DMS 273 treated with DMSO at 0.1 percent for 48 hours (cell line): ENCODE results near the gene EPS8L2.
"Not testable (repeated sequence)": the region's sequence is repeated elsewhere in the genome, so short reads cannot be mapped to it uniquely, and the experiment has no call there.

Experiments
- DNase-seq: peaks from one replicate; lab custom pipeline; 2025; lab: John Stamatoyannopoulos, UW

EPS8L2 gene

DNA sequence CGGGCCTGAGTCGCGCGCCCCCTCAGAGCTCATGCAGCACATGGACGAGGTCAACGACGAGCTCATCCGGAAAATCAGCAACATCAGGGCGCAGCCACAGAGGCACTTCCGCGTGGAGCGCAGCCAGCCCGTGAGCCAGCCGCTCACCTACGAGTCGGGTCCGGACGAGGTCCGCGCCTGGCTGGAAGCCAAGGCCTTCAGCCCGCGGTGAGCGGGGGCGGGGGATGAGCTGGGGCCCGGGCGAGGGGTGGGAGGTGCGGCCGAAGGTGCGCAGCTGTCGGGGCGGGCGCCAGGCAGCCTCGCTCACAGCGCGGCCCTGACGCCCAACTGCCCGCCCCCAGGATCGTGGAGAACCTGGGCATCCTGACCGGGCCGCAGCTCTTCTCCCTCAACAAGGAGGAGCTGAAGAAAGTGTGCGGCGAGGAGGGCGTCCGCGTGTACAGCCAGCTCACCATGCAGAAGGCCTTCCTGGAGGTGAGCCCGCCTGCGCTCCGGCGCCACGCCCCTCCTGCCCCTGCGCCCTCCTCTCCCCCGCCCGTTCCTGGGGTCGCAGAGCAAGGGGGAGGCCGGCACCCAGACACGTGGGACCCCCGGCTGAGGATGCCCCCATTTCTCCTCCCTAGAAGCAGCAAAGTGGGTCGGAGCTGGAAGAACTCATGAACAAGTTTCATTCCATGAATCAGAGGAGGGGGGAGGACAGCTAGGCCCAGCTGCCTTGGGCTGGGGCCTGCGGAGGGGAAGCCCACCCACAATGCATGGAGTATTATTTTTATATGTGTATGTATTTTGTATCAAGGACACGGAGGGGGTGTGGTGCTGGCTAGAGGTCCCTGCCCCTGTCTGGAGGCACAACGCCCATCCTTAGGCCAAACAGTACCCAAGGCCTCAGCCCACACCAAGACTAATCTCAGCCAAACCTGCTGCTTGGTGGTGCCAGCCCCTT, 20.5 kb downstream of the EPS8L2 start:
- no peak for DNase-seq

GRCh38 chr11:727281-727701, 21.3 kb downstream of the EPS8L2 start:
- no peak for DNase-seq

- DNase-seq: no peak
Observed at GRCh38 chr11:727859-728748, 22.1 kb downstream of the EPS8L2 start.

GRCh38 chr11:728901-729491, 23.0 kb downstream of the EPS8L2 start:
- no peak for DNase-seq

GRCh38 chr11:729492-730074, 23.6 kb downstream of the EPS8L2 start:
- DNase-seq: no peak

DNA sequence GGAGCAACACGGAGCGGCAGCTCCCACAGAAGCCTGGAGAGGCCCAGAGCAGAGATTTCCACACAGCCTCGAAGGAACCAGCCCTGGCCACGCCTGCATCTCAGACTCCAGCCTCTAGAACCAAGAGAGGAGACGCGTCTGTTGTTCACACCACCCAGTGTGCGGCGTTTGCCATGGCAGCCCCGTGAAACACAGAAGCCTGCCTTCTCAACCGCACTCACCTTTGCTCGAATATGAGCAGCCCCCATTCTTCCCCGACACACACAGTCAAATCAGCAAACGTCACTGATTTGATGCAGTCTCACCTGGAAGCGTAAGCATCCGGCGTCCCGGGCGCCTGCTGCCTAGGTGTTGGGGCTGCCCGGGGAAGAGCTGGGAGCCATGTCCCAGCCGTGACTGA, 27.0 kb downstream of the EPS8L2 start:
- no peak for DNase-seq

- DNase-seq: not testable (repeated sequence)
Observed at GRCh38 chr11:734541-734940, 28.5 kb downstream of the EPS8L2 start.

- DNase-seq: no peak
Observed at GRCh38 chr11:737366-737765, 31.3 kb downstream of the EPS8L2 start.

DNA sequence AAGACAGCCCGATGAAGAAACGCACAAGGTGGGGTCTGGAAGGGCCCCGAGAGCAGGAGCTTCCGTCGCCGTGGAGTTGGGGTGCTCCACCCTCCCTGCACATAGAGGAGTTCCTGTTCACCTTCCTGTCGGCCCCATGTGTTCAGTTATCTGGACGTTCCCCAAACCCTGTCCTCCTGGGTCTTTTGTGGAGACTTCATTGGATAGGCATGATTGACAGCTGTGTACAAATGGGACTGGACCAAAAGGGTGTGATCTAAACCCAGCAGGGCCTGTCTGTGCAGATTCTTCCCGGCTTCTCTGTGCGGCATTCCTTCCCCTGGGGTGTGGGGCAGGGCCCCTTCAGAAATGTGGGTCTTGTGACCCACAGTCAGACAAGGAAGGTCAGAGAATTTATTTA, 31.9 kb downstream of the EPS8L2 start:
- DNase-seq: not testable (repeated sequence)

- no peak for DNase-seq
Observed at GRCh38 chr11:742156-742546, 36.1 kb downstream of the EPS8L2 start.

DNA sequence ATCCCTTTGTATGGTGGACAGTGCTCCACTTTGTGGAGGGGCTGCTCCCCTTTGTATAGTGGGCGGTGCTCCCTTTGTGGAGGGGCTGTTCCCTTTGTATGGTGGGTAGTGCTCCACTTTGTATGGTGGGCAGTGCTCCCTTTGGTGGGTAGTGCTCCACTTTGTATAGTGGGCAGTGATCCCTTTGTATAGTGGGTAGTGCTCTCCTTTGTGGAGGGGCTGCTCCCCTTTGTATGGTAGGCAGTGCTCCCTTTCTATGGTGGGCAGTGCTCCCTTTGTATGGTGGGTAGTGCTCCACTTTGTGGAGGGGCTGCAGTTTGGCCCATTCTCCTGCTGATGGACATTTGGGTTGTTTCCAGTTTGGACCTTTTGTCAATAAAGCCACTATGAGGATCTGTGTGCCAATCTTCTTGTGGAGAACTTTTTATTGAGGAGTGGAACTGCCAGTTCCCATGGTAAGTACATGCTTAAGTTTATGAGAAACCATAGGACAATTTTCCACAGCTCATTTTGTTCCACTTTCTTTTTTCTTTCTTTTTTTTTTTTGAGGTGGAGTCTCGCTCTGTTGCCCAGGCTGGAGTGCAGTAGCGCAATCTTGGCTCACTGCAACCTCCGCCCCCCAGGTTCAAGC, 36.7 kb downstream of the EPS8L2 start:
- no peak for DNase-seq

GRCh38 chr11:745428-745827, 39.4 kb downstream of the EPS8L2 start:
- DNase-seq: no peak

GRCh38 chr11:746289-747157, 40.5 kb downstream of the EPS8L2 start:
- no peak for DNase-seq

DNA sequence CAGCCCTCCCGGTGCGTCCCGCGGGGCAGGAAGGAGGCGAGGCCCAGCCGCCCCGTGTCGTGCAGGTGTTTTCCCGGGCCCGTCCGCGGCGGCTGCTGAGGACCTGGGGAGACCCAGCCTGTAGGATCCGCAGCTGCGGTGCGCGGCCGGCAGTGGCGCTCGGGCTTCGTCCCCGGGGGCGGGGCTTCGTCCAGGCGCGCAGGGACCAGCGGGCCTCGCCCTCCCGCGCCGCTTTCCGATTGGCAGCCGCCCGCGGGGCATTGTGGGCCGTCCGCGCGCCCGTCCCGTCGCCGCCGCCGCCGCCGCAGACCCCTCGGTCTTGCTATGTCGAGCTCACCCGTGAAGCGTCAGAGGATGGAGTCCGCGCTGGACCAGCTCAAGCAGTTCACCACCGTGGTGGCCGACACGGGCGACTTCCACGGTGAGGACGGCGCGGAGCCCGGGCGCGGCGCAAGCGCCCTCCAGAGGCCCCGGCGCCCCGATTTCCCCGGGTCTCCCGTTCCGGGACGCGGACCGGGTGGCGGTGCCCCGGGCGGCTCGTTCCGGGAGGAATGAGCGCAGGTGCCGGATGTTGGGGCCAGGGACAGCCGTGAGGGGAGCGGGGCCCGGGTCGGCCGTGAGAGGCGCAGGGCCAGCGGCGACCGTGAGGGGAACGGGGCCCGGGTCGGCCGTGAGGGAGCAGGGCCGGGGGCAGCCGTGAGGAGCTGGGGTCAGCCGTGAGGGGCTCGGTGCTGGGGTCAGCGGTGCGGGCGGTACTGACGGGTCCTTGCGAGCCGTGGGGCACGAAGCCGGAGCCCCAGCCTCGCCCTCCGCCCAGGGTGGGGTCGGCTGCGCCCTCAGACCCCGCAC, 41.4 kb downstream of the EPS8L2 start, which contains the start of gene TALDO1:
TALDO1 (plus strand) TSS at position 307 of the 849 bp plus-strand sequence; CDS start at position 325, 18 bp downstream.
- DNase-seq: peak; percentile 30

DNA sequence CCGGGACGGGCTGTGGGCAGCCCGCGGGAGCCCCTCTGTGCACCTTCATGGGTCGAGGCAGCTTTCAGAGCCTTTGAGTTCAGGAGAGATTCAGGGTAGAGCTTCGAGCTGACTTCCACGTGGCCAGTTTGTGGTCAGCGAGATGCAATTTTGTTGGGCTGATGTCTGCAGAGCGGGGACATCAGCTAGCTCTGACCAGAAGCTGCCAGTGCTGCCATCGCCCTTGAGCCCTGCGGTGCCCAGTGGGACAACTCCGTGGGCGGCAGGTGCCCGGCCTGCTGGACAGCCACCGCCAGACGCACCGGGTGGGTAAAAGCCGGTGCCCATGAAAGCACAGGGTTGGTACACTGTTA, 42.0 kb downstream of the EPS8L2 start:
- DNase-seq: no peak

- DNase-seq: no peak
Observed at GRCh38 chr11:749731-750130, 43.7 kb downstream of the EPS8L2 start.

DNA sequence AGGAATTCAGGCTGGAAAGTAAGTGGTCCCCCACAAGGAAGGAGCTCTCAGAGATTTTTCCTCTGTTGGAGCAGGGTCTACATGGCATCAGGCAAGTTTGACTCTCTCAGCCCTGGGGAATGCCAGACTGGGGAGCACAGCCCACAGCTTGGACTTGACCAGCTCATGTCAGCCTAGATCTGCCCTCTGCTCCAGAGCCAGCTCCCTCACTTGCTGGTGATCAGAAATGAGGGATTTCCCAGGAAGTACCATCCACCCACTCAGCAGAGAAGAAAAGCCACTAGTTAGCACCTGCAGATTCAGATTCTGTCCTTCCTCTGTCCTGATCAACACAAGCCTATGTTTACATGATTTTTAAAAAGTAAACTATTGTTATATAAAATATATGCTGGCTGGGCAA, 54.2 kb downstream of the EPS8L2 start:
- no peak for DNase-seq

GRCh38 chr11:761526-762108, 55.6 kb downstream of the EPS8L2 start:
- DNase-seq: no peak

DNA sequence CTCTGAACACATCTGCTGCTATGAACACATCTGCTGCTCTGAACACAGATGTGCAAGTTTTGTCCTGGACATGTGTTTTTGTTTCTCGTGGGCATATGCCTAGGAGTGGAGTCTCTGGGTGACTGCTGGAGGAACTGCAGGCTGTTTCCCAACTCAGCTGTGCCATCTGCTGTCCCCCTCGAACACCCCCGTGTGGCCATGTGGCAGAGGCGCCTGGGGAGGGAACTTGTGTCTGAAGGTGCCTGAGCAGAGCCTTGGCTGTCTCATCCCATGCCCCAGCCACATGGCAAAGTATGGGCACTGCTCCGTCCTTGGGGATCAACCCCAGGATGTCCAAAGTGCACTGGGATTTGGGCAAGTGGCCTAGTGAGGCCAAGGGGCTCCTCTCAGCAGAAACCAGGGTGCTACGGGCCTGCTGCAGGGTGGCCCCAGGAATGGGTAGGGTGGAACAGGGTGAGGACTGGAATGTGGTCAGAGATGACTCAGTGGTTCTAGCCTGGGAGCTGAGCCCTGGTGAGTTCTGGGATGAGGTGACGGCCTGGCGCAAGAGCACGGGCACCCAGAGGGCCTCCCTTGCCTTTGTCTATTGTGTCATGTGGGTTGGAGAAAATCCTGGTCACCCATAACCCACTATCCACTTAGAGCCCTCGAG, 56.5 kb downstream of the EPS8L2 start:
- peak; percentile 72 for DNase-seq
